GM12878 (cell line): ENCODE results near the gene CREB5.

Source experiments
- EZH2 ChIP-seq: IDR thresholded peaks from 2 replicates; pipeline ENCODE4 v1.6.1; 2012; ENCODE audit warnings: low read depth, mild to moderate bottlenecking, control low read depth, inconsistent platforms, low read length, borderline replicate concordance; ENCODE audit not compliant: control insufficient read depth
- ZSCAN29 ChIP-seq: fragments of 450-650 bp; IDR thresholded peaks from 2 replicates; pipeline ENCODE4 v1.6.1; 2017; ENCODE audit warnings: mild to moderate bottlenecking, moderate library complexity

- TF ChIP-seq ZSCAN29 (no peak), EZH2 (no peak)
Observed at GRCh38 chr7:28729281-28729680, 317.0 kb downstream of the CREB5 start.
